ENCODE data around the gene SCN4A.

- TF ChIP-seq POLR2A (IDR thresholded peaks at IDR 0.05) = no peak
- TF ChIP-seq CTCF (IDR thresholded peaks at IDR 0.05) = no peak
Measured at GRCh38 chr17:63985387-63986140, 12.8 kb upstream of the SCN4A start.

Measured in breast epithelium (tissue), 3 donors.